Measurements from ENCODE around the gene AACS. TPM values are rescaled to one million over a fixed set of nuclear protein-coding genes. Genes with fewer than 3 reads are reported as not detected.

Gene AACS
- polyA plus RNA-seq, 1 experiment: 27.5 TPM

DNA sequence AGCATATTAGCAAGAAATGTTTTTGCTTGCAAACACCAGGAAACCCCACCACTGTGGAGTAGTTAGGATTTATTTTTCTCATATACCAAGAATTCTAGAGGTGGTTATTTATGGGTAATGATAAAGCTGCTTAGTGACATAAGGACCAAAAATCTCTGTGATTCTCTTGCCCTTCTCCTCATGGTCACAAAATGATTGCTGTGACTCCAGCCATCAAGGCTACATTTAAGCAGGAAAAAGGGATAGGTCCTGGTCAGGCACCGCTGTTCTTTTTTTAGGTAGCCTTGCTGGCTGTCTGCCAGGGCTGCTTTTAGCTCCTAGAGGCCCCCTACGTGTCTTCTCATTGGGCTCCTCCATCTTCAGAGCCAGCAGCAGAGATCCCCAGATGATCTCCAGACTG, 104.2 kb downstream of the AACS start:
- no peak for DNase-seq (ENCODE audit: low read depth)
- Histone ChIP-seq H3K27me3 (ENCODE audit: control insufficient read depth, insufficient read depth, low read length) (no peaks in the 10 kb centered on the region; the same call in 1 of the 2 replicates), H3K36me3 (ENCODE audit: control insufficient read depth, insufficient read depth, low read length) (no peaks in the 10 kb centered on the region), H3K4me3 (ENCODE audit: low read depth, low read length) (no peak overlapping the region)
- ChIA-PET POLR2A (no interaction called here), CTCF (interaction anchor here (5.6 kb wide), 1 partner anchor 14 kb away, joined by 18 read pairs; no protein-coding TSS in a partner anchor)
- no peak for TF ChIP-seq CTCF (IDR thresholded peaks at IDR 0.05; ENCODE audit: insufficient read depth, low read depth, low read length)

DNA sequence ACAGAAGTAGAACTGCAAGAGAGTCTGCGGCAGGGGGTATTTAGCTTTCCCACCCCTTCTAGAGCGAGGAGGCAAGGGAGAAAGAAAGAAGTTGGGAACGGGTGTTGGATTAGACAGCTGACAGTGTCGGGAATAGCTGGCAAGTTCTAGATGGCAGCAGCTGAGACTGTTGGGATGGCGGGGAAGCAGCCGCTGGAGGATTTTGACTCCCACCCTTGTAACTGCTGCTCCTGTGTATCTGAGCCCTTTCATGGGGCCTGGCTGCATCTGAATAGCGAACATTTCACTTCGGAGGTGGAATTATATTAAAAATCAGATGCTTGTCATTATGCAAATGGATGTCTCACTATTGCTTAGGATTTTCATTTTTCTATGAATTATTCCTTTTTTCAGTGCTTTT, 104.6 kb downstream of the AACS start:
- POLR2A ChIA-PET: no interaction called here
- TF ChIP-seq CTCF (IDR thresholded peaks at IDR 0.05; ENCODE audit: insufficient read depth, low read depth, low read length): no peak
- CTCF ChIA-PET: interaction anchor here (5.6 kb wide), 1 partner anchor 13 kb away, joined by 18 read pairs; no protein-coding TSS in a partner anchor
- H3K4me3 ChIP-seq (ENCODE audit: low read depth, low read length): no peak overlapping the region
- DNase-seq (ENCODE audit: low read depth): no peak
- no peaks in the 10 kb centered on the region for H3K36me3 ChIP-seq (ENCODE audit: control insufficient read depth, insufficient read depth, low read length)
- H3K27me3 ChIP-seq (ENCODE audit: control insufficient read depth, insufficient read depth, low read length): no peaks in the 10 kb centered on the region; the same call in 1 of the 2 replicates

DNA sequence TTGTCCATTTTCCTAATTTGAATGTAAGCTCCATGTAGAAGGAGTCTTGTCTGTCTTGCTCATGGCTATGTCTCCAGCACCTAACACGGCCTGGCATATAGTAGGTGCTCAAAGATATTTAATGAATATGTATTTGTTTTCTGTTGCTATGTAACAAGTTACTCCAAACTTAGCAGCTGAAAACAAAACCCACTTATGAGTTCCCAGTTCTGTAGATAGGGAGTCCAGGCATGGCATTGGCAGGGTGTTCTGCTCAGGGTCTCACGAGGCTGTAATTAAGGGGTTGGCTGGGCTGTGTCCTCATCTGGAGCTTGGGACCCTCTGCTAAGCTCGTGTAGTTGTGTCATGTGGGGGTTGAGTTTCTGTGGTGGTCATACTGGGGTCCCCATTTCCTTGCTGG, 106.0 kb downstream of the AACS start:
- POLR2A ChIA-PET: no interaction called here
- no peak for DNase-seq (ENCODE audit: low read depth)
- H3K36me3 ChIP-seq (ENCODE audit: control insufficient read depth, insufficient read depth, low read length): no peaks in the 10 kb centered on the region
- TF ChIP-seq CTCF (IDR thresholded peaks at IDR 0.05; ENCODE audit: insufficient read depth, low read depth, low read length): no peak
- H3K27me3 ChIP-seq (ENCODE audit: control insufficient read depth, insufficient read depth, low read length): no peaks in the 10 kb centered on the region; the same call in 1 of the 2 replicates
- H3K4me3 ChIP-seq (ENCODE audit: low read depth, low read length): no peak overlapping the region
- CTCF ChIA-PET: interaction anchor here (0.7 to 1.7 kb wide), 2 partner anchors 9 to 12 kb away, joined by 3 to 6 read pairs; no protein-coding TSS in a partner anchor

GRCh38 chr12:125172231-125172850, 107.1 kb downstream of the AACS start:
- DNase-seq (ENCODE audit: low read depth): no peak
- no peaks in the 10 kb centered on the region for H3K36me3 ChIP-seq (ENCODE audit: control insufficient read depth, insufficient read depth, low read length)
- H3K27me3 ChIP-seq (ENCODE audit: control insufficient read depth, insufficient read depth, low read length): no peaks in the 10 kb centered on the region; the same call in 1 of the 2 replicates
- H3K4me3 ChIP-seq (ENCODE audit: low read depth, low read length): no peak overlapping the region
- ChIA-PET POLR2A (no interaction called here), CTCF (no interaction called here)
- no peak for TF ChIP-seq CTCF (IDR thresholded peaks at IDR 0.05; ENCODE audit: insufficient read depth, low read depth, low read length)

GRCh38 chr12:125175576-125175975, 110.3 kb downstream of the AACS start:
- ChIA-PET POLR2A (no interaction called here), CTCF (no interaction called here)
- DNase-seq (ENCODE audit: low read depth): no peak
- no peak for TF ChIP-seq CTCF (IDR thresholded peaks at IDR 0.05; ENCODE audit: insufficient read depth, low read depth, low read length)
- no peaks in the 10 kb centered on the region for H3K36me3 ChIP-seq (ENCODE audit: control insufficient read depth, insufficient read depth, low read length)
- no peaks in the 10 kb centered on the region; the same call in 1 of the 2 replicates for H3K27me3 ChIP-seq (ENCODE audit: control insufficient read depth, insufficient read depth, low read length)
- H3K4me3 ChIP-seq (ENCODE audit: low read depth, low read length): no peak overlapping the region

Measured in BJ (cell line).